ENCODE data around the gene DGKD. TPM values are rescaled to one million over a fixed set of nuclear protein-coding genes. Genes with fewer than 3 reads are reported as not detected.
A peak's percentile ranks its signal among the peaks of the same experiment; 100 is the strongest.

Gene DGKD
- total and polyA plus RNA-seq, 7 experiments from 2014 or later: 25.8 to 252 (median 206) TPM

DNA sequence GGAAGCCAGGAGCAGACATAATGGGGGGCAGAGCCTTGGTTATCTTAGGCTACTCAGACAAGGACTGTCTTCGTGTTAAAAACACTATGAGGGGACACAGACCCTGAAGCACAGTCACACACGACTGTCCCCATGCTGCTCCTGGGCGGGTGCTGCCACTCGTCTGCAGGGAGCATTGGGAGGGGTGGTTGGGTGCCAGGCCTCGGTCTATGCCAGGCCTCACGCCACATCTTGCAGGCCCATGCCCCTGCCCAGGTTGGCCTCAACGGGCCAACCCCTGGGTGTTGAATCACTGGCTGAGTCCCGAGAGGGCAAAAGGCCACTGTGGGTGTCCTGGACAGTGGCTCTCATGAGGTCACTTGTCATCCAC is 114.4 kb downstream of the DGKD start:
- Histone ChIP-seq H3K9me3 (ENCODE audit: control insufficient read depth in 2 of 3, low read length in 3 of 3) (no peaks in the 10 kb centered on the region), H3K27me3 (ENCODE audit: control insufficient read depth in 2 of 2, insufficient read depth in 2 of 2, low read length in 2 of 2) (no peaks in the 10 kb centered on the region), H3K4me3 (ENCODE audit: low read length) (no peak overlapping the region), H3K36me3 (ENCODE audit: control insufficient read depth in 2 of 3, insufficient read depth in 3 of 3, low read length in 3 of 3) (peaks cover 8 to 92% (median 8%) of the 10 kb centered on the region in 3 experiments), H3K27ac (ENCODE audit: low read depth, low read length) (no peak overlapping the region), H3K4me1 (ENCODE audit: control insufficient read depth in 2 of 2, insufficient read depth in 2 of 2, low read length in 2 of 2) (no peaks in the 10 kb centered on the region)
- Mint-ChIP-seq H3K27ac (peak overlapping the region in 2 of 9 donors; percentile 48 to 51), H3K4me1 (no peaks in the 10 kb centered on the region), H3K27me3 (no peaks in the 10 kb centered on the region), H3K9me3 (no peaks in the 10 kb centered on the region), H3K36me3 (peaks cover 11 to 83% (median 45%) of the 10 kb centered on the region in 5 donors), H3K4me3 (no peak overlapping the region)
- DNase-seq: no peak
- CTCF ChIA-PET: no interaction called here
- intact Hi-C loops (cut with micrococcal nuclease): no loop called here
- POLR2A ChIA-PET: no interaction called here
- no peak for ATAC-seq

DNA sequence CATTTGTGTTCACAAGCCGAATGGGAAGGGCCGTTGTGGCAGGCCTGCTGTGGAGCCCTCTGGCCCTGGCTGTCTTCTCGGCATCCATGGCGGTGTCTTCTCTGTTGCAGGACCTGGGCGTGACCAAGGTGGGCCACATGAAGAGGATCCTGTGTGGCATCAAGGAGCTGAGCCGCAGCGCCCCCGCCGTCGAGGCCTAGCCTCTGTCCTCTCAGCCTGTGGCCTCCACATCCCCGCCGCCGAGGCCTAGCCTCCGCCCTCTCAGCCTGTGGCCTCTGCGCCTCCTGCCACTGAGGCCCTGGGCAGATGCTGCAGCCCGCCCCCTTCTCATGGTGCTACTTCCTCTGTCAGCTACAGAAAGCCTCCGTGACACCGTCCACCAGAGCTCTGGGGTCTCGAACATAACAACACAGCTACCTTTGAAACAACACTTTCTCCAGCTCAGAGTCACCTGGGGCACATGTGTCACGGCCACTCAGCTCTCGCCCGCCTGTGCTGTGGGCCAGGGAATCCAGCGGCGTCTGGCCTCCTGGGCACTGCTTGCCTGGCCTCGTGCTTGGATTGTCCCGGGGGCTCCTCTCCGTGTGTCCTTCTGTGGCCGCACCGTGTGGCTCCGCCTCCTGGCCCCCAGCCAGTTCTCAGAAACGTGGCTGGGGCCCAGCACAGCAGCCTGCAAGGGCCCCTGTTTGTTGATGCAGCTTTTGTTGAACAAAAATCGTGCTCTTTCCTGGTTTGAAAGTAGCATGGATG is 115.1 kb downstream of the DGKD start:
- ATAC-seq (no peak), DNase-seq (no peak)
- Histone ChIP-seq H3K4me3 (ENCODE audit: low read length) (no peak overlapping the region), H3K27me3 (ENCODE audit: control insufficient read depth in 2 of 2, insufficient read depth in 2 of 2, low read length in 2 of 2) (no peaks in the 10 kb centered on the region), H3K4me1 (ENCODE audit: control insufficient read depth in 2 of 2, insufficient read depth in 2 of 2, low read length in 2 of 2) (no peaks in the 10 kb centered on the region), H3K9me3 (ENCODE audit: control insufficient read depth in 2 of 3, low read length in 3 of 3) (no peaks in the 10 kb centered on the region), H3K36me3 (ENCODE audit: control insufficient read depth in 2 of 3, insufficient read depth in 3 of 3, low read length in 3 of 3) (peaks cover 7 to 85% (median 8%) of the 10 kb centered on the region in 3 experiments), H3K27ac (ENCODE audit: low read depth, low read length) (no peak overlapping the region)
- no peaks in the 10 kb centered on the region for H3K4me1 Mint-ChIP-seq
- H3K36me3 Mint-ChIP-seq: peaks cover 11 to 76% (median 45%) of the 10 kb centered on the region in 5 donors
- POLR2A ChIA-PET: no interaction called here
- H3K9me3 Mint-ChIP-seq: no peaks in the 10 kb centered on the region
- intact Hi-C loops (cut with micrococcal nuclease): no loop called here
- H3K4me3 Mint-ChIP-seq: no peak overlapping the region
- no peaks in the 10 kb centered on the region for H3K27me3 Mint-ChIP-seq
- peak overlapping the region in 3 of 9 donors; percentile 43 to 51 (median 49) for H3K27ac Mint-ChIP-seq
- CTCF ChIA-PET: no interaction called here

GRCh38 chr2:233470011-233470687 is 115.9 kb downstream of the DGKD start:
- H3K27me3 Mint-ChIP-seq: no peaks in the 10 kb centered on the region
- intact Hi-C loops (cut with micrococcal nuclease): no loop called here
- no peaks in the 10 kb centered on the region for H3K9me3 Mint-ChIP-seq
- H3K9me3 ChIP-seq (ENCODE audit: control insufficient read depth in 2 of 3, low read length in 3 of 3): no peaks in the 10 kb centered on the region
- ATAC-seq: no peak
- DNase-seq: no peak
- no peak overlapping the region for H3K4me3 ChIP-seq (ENCODE audit: low read length)
- H3K27me3 ChIP-seq (ENCODE audit: control insufficient read depth in 2 of 2, insufficient read depth in 2 of 2, low read length in 2 of 2): no peaks in the 10 kb centered on the region
- H3K36me3 ChIP-seq (ENCODE audit: control insufficient read depth in 2 of 3, insufficient read depth in 3 of 3, low read length in 3 of 3): peaks cover 7 to 78% (median 8%) of the 10 kb centered on the region in 3 experiments
- H3K27ac ChIP-seq (ENCODE audit: low read depth, low read length): no peak overlapping the region
- CTCF ChIA-PET: no interaction called here
- H3K27ac Mint-ChIP-seq: peak overlapping the region in 1 of 9 donors; percentile 49
- no peaks in the 10 kb centered on the region for H3K4me1 ChIP-seq (ENCODE audit: control insufficient read depth in 2 of 2, insufficient read depth in 2 of 2, low read length in 2 of 2)
- H3K4me1 Mint-ChIP-seq: no peaks in the 10 kb centered on the region
- H3K4me3 Mint-ChIP-seq: no peak overlapping the region
- H3K36me3 Mint-ChIP-seq: peaks cover 11 to 70% (median 45%) of the 10 kb centered on the region in 5 donors
- POLR2A ChIA-PET: no interaction called here

- Mint-ChIP-seq H3K4me3 (no peak overlapping the region), H3K4me1 (no peaks in the 10 kb centered on the region), H3K9me3 (no peaks in the 10 kb centered on the region), H3K36me3 (peaks cover 10 to 69% (median 44%) of the 10 kb centered on the region in 5 donors), H3K27me3 (no peaks in the 10 kb centered on the region), H3K27ac (no peak overlapping the region)
- H3K4me1 ChIP-seq (ENCODE audit: control insufficient read depth in 2 of 2, insufficient read depth in 2 of 2, low read length in 2 of 2): no peaks in the 10 kb centered on the region
- H3K27ac ChIP-seq (ENCODE audit: low read depth, low read length): no peak overlapping the region
- H3K36me3 ChIP-seq (ENCODE audit: control insufficient read depth in 2 of 3, insufficient read depth in 3 of 3, low read length in 3 of 3): peaks cover 7 to 75% (median 8%) of the 10 kb centered on the region in 3 experiments
- DNase-seq (no peak), ATAC-seq (no peak)
- no peaks in the 10 kb centered on the region for H3K9me3 ChIP-seq (ENCODE audit: control insufficient read depth in 2 of 3, low read length in 3 of 3)
- ChIA-PET POLR2A (no interaction called here), CTCF (no interaction called here)
- no peak overlapping the region for H3K4me3 ChIP-seq (ENCODE audit: low read length)
- no peaks in the 10 kb centered on the region for H3K27me3 ChIP-seq (ENCODE audit: control insufficient read depth in 2 of 2, insufficient read depth in 2 of 2, low read length in 2 of 2)
- intact Hi-C loops (cut with micrococcal nuclease): no loop called here
Measured at GRCh38 chr2:233470839-233471238, 116.5 kb downstream of the DGKD start.

DNA sequence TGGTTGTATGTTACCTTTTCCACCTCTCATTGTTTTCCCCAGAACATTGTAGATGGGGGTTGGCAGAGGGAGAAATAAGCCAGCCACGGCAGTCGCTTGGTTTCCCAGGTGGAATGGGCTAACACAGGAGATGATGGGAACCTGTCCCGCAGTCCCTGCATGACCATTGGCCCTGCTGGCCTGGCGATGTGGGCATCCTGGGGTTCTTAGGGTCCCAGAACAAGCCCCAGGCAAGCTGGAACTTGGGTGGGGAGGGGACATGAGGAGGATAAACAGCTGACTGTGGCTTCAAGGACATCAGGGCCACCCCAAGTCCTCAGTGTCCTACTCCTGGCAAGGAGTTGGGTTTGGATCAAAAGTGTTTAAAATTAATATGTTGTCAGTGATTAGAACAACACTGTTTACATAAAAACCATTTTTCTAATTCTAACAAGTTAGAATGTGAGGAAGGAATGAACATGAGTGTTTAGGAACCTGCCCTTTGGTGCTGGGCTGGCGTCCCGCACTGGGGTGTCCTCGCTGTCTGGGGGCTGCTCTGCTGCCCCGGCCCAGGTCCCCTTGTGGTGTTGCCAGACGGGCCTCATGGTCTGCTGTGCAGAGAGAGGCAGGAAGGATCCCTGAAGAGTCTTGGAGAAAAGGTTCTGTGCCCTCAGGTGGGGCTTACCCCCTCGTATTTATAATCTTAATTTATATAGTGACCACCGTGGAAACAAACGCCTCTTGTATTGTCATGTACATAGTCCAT is 117.2 kb downstream of the DGKD start:
- CTCF ChIA-PET: no interaction called here

DNA sequence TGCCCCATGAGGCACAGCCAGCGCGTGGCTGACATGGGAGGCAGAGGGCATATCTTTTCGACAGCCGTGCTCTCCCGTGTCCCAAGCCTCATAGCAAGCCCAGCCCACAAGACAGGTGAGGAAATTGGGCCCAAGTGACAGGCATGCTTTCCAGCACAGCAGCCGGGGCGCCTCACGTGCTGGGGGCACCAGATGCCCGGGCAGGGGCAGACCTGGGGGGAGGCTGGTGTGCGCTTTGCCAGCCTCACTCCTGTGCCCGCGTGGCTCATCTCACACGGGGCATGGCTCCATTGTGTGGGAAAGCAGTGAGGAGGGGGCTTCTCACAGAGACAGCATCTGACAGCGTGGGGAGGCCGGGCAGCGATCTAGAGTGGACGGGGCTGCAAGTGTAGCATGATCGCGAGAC is 119.1 kb downstream of the DGKD start:
- ATAC-seq (no peak), DNase-seq (peak in 1 of 9 donors; percentile 16)
- H3K9me3 ChIP-seq (ENCODE audit: control insufficient read depth in 2 of 3, low read length in 3 of 3): no peaks in the 10 kb centered on the region
- no peaks in the 10 kb centered on the region for H3K9me3 Mint-ChIP-seq
- no peaks in the 10 kb centered on the region for H3K27me3 ChIP-seq (ENCODE audit: control insufficient read depth in 2 of 2, insufficient read depth in 2 of 2, low read length in 2 of 2)
- intact Hi-C loops (cut with micrococcal nuclease): no loop called here
- H3K4me1 Mint-ChIP-seq: no peaks in the 10 kb centered on the region
- H3K4me1 ChIP-seq (ENCODE audit: control insufficient read depth in 2 of 2, insufficient read depth in 2 of 2, low read length in 2 of 2): no peaks in the 10 kb centered on the region
- ChIA-PET POLR2A (no interaction called here), CTCF (no interaction called here)
- H3K4me3 ChIP-seq (ENCODE audit: low read length): no peak overlapping the region
- H3K27ac ChIP-seq (ENCODE audit: low read depth, low read length): no peak overlapping the region
- peak overlapping the region in 2 of 9 donors; percentile 21 to 38 for H3K27ac Mint-ChIP-seq
- no peaks in the 10 kb centered on the region for H3K27me3 Mint-ChIP-seq
- peaks cover 8 to 54% (median 27%) of the 10 kb centered on the region in 5 donors for H3K36me3 Mint-ChIP-seq
- H3K4me3 Mint-ChIP-seq: no peak overlapping the region
- H3K36me3 ChIP-seq (ENCODE audit: control insufficient read depth in 2 of 3, insufficient read depth in 3 of 3, low read length in 3 of 3): peaks cover 7 to 70% (median 7%) of the 10 kb centered on the region in 3 experiments

More for the DNA sequence above, 117.2 kb downstream of the DGKD start:
- H3K27ac Mint-ChIP-seq: peak overlapping the region in 1 of 9 donors; percentile 26
- no peak for DNase-seq
- H3K4me3 ChIP-seq (ENCODE audit: low read length): no peak overlapping the region
- no peak for ATAC-seq
- no peak overlapping the region for H3K4me3 Mint-ChIP-seq
- no peaks in the 10 kb centered on the region for H3K27me3 Mint-ChIP-seq
- H3K4me1 Mint-ChIP-seq: no peaks in the 10 kb centered on the region
- no peaks in the 10 kb centered on the region for H3K9me3 ChIP-seq (ENCODE audit: control insufficient read depth in 2 of 3, low read length in 3 of 3)
- intact Hi-C loops (cut with micrococcal nuclease): no loop called here
- H3K36me3 Mint-ChIP-seq: peaks cover 10 to 68% (median 38%) of the 10 kb centered on the region in 5 donors
- H3K27ac ChIP-seq (ENCODE audit: low read depth, low read length): no peak overlapping the region
- no peaks in the 10 kb centered on the region for H3K4me1 ChIP-seq (ENCODE audit: control insufficient read depth in 2 of 2, insufficient read depth in 2 of 2, low read length in 2 of 2)
- POLR2A ChIA-PET: no interaction called here
- H3K36me3 ChIP-seq (ENCODE audit: control insufficient read depth in 2 of 3, insufficient read depth in 3 of 3, low read length in 3 of 3): peaks cover 7 to 70% (median 8%) of the 10 kb centered on the region in 3 experiments
- H3K9me3 Mint-ChIP-seq: no peaks in the 10 kb centered on the region
- no peaks in the 10 kb centered on the region for H3K27me3 ChIP-seq (ENCODE audit: control insufficient read depth in 2 of 2, insufficient read depth in 2 of 2, low read length in 2 of 2)

All from naive thymus-derived CD4-positive, alpha-beta T cell (primary cell).